Endothelial cell of umbilical vein (primary cell): Measurements from ENCODE around the gene ZFAND2B.

Source experiments
- CTCF ChIP-seq, 2 donors: IDR thresholded peaks; 1 replicate in 1 of 2; 2 replicates in 1 of 2; pipeline ENCODE4 v1.5.1; 2011; ENCODE audit warnings: low read length in 2 of 2, mild to moderate bottlenecking in 2 of 2, moderate library complexity in 2 of 2, control low read depth in 1 of 2, inconsistent platforms in 1 of 2, low read depth in 1 of 2; ENCODE audit not compliant: insufficient read depth in 1 of 2; ENCODE audit errors: extremely low read depth in 1 of 2
- EZH2 ChIP-seq: IDR thresholded peaks from 2 replicates; pipeline ENCODE4 v1.6.1; 2012; ENCODE audit warnings: borderline replicate concordance, low read depth, mild to moderate bottlenecking, moderate library complexity, low read length, inconsistent platforms; ENCODE audit not compliant: severe bottlenecking
- FOS ChIP-seq: IDR thresholded peaks from 2 replicates; pipeline ENCODE4 v1.6.1; 2011; ENCODE audit warnings: mild to moderate bottlenecking, low read length, moderate library complexity, borderline replicate concordance; ENCODE audit not compliant: insufficient read depth
- GATA2 ChIP-seq: IDR thresholded peaks from 2 replicates; pipeline ENCODE4 v1.7.0; 2011; ENCODE audit warnings: low read depth, mild to moderate bottlenecking, moderate library complexity, mixed read lengths, low read length; ENCODE audit not compliant: insufficient read length, insufficient read depth
- JUN ChIP-seq: IDR thresholded peaks from 2 replicates; pipeline ENCODE4 v1.6.1; 2011; ENCODE audit warnings: borderline replicate concordance, low read depth; ENCODE audit not compliant: insufficient read length, insufficient read depth
- MAX ChIP-seq: IDR thresholded peaks from 2 replicates; pipeline ENCODE4 v1.6.1; 2011; ENCODE audit not compliant: insufficient read depth, insufficient read length
- MYC ChIP-seq: IDR thresholded peaks from one replicate; pipeline ENCODE4 v1.6.1; 2011; ENCODE audit warnings: mild to moderate bottlenecking, low read depth, low read length
- POLR2A ChIP-seq: IDR thresholded peaks from 2 replicates; pipeline ENCODE4 v1.6.1; 2012; ENCODE audit warnings: low read depth, mild to moderate bottlenecking, control low read depth, low read length
- POLR2AphosphoS5 ChIP-seq: IDR thresholded peaks from 2 replicates; pipeline ENCODE4 v1.6.1; 2012; ENCODE audit warnings: low read depth, mild to moderate bottlenecking, control low read depth, low read length, moderate library complexity; ENCODE audit not compliant: insufficient read depth

GRCh38 chr2:219207134-219207883, 727 bp downstream of the ZFAND2B start:
- TF ChIP-seq CTCF (IDR thresholded peaks at IDR 0.05; ENCODE audit: extremely low read depth in 1 of 2, insufficient read depth in 1 of 2, low read depth in 1 of 2, low read length in 2 of 2) (no peak), POLR2A (no peak), EZH2 (no peak), POLR2AphosphoS5 (no peak), MAX (no peak), FOS (no peak), GATA2 (no peak), MYC (no peak), JUN (no peak)
